Measurements from ENCODE around the gene LIMD2. TPM values are rescaled to one million over a fixed set of nuclear protein-coding genes. Genes with fewer than 3 reads are reported as not detected.

The LIMD2 gene
- total and polyA plus RNA-seq, 2 of the 8 experiments (the other 6 are each of a cell fraction or from before 2014, with no cell fraction given) = 72.0 to 77.2 TPM

DNA sequence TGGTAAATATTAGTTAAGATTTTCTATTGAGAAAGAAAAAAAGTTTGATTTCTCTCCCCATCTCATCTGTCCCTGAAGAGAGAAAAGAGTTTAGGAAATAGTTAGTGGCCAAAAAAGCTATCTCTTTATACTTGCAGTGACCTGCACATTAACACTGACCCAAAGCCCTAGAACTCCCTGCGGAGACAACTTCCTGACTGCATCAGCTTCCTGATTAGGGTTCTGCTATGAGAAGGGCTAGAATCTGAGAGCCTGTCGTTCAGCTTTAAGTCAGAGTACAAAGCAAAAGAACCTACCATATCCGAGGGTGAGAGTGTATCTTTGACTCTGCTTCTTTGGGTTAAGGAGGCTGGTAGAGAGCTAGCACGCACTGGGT, 24.7 kb downstream of the LIMD2 start:
- no peak overlapping the region for H3K14ac ChIP-seq (ENCODE audit: insufficient read length)
- H3K4me1 ChIP-seq (replicated peaks in 1 of 4; ENCODE audit: control insufficient read depth in 3 of 4, insufficient read depth in 4 of 4, low read length in 3 of 4) = peaks cover 3 to 13% (median 6%) of the 10 kb centered on the region in 4 experiments; a peak in 6 of 7 replicates
- H3K4ac ChIP-seq (replicated peaks; ENCODE audit: insufficient read length, low read depth, low read length) = no peak overlapping the region
- H3K79me2 ChIP-seq (ENCODE audit: control insufficient read depth in 1 of 2, insufficient read depth in 2 of 2, low read length in 2 of 2) = no peaks in the 10 kb centered on the region
- H4K91ac ChIP-seq (replicated peaks; ENCODE audit: insufficient read length, low read length) = no peak overlapping the region
- ChIA-PET POLR2A (ENCODE audit: partially characterized antibody) (interaction anchor here (0.9 to 2.0 kb wide), 7 partner anchors 10 to 153 kb away, joined by 3 to 8 read pairs (median 4); partner anchors contain the start of gene MAP3K3), CTCF (ENCODE audit: partially characterized antibody) (interaction anchor here (1.1 to 3.7 kb wide), 18 partner anchors 8 to 250 kb away, joined by 3 to 26 read pairs (median 6); no protein-coding TSS in a partner anchor)
- H2AK5ac ChIP-seq (ENCODE audit: low read depth, low read length) = no peak overlapping the region
- FAIRE-seq (no peak), DNase-seq (ENCODE audit: low read depth in 1 of 2, low spot score in 2 of 2) (no peak)
- H3K9ac ChIP-seq (replicated peaks in 1 of 4; ENCODE audit: extremely low read depth in 1 of 4, low read depth in 3 of 4, low read length in 3 of 4) = no peak overlapping the region; a peak in 1 of 7 replicates
- H3K23me2 ChIP-seq (ENCODE audit: low read depth, low read length) = no peaks in the 10 kb centered on the region
- no peak overlapping the region for H2AFZ ChIP-seq (ENCODE audit: low read length)
- peak overlapping the region; percentile 2; the same call in 1 of the 2 replicates for H2BK20ac ChIP-seq (ENCODE audit: low read length)
- no peaks in the 10 kb centered on the region for H3K9me3 ChIP-seq (ENCODE audit: insufficient read depth in 2 of 2, low read depth in 1 of 2, low read length in 1 of 2)
- TF ChIP-seq ASH2L (IDR thresholded peaks at IDR 0.05; ENCODE audit: low read length) = no peak
- TF ChIP-seq RNF2 (IDR thresholded peaks at IDR 0.05; ENCODE audit: borderline replicate concordance, low read depth, low read length, missing control alignments, poor library complexity, severe bottlenecking) = no peak
- peak overlapping the region in 1 of 2 experiments; percentile 22; a peak in 2 of 4 replicates for H3K4me2 ChIP-seq (ENCODE audit: insufficient read depth in 1 of 2, low read depth in 2 of 2, low read length in 2 of 2)
- H3K18ac ChIP-seq (ENCODE audit: extremely low read depth, low read length) = no peak overlapping the region
- no peak overlapping the region for H3K4me3 ChIP-seq (ENCODE audit: extremely low read depth in 1 of 4, insufficient read depth in 2 of 4, low read depth in 3 of 4, low read length in 4 of 4)
- no peak overlapping the region for H3K23ac ChIP-seq (ENCODE audit: insufficient read length)
- H2BK15ac ChIP-seq (ENCODE audit: low read length) = 0 out of 2 replicates have a peak overlapping the region, but pooled peaks have one; percentile 0
- H4K20me1 ChIP-seq (replicated peaks in 1 of 2; ENCODE audit: control insufficient read depth in 1 of 2, insufficient read depth in 2 of 2, low read length in 2 of 2) = no peaks in the 10 kb centered on the region
- H3K27me3 ChIP-seq (replicated peaks in 1 of 4; ENCODE audit: control insufficient read depth in 3 of 4, extremely low read depth in 1 of 4, insufficient read depth in 3 of 4, low read length in 3 of 4) = no peaks in the 10 kb centered on the region
- no peaks in the 10 kb centered on the region for H3K79me1 ChIP-seq (ENCODE audit: low read depth, low read length)
- H4K8ac ChIP-seq (ENCODE audit: extremely low read depth, insufficient read depth, low read length) = no peak overlapping the region
- 0 out of 2 replicates have a peak overlapping the region, but pooled peaks have one; percentile 3 for H2BK5ac ChIP-seq (ENCODE audit: low read depth, low read length)
- H2BK12ac ChIP-seq (ENCODE audit: low read depth, low read length) = peak overlapping the region; percentile 68; the same call in 1 of the 2 replicates
- no peak overlapping the region for H3K56ac ChIP-seq (replicated peaks; ENCODE audit: insufficient read length, low read depth, low read length)
- no peak overlapping the region for H3K27ac ChIP-seq (ENCODE audit: low read depth, low read length)
- no peaks in the 10 kb centered on the region for H3K36me3 ChIP-seq (ENCODE audit: control insufficient read depth in 2 of 4, insufficient read depth in 4 of 4, low read length in 3 of 4)
- 71% methylated on average over 4 of the region's 4 CpGs; no CpG with 5 or more reads in 1 of the 2 experiments for WGBS, 2 experiments (ENCODE audit: extremely low coverage in 1 of 2, insufficient coverage in 1 of 2, insufficient read length in 1 of 2, insufficient replicate concordance in 2 of 2, low coverage in 1 of 2, low lambda C conversion rate in 2 of 2, missing lambda C conversion rate in 1 of 2)
- no peak overlapping the region for H4K5ac ChIP-seq (ENCODE audit: insufficient read length, low read depth, low read length)
- H2BK120ac ChIP-seq (replicated peaks; ENCODE audit: low read depth, low read length) = no peak overlapping the region
